Keratinocyte (primary cell): ENCODE data around the gene CPSF2. TPM values are rescaled to one million over a fixed set of nuclear protein-coding genes. Genes with fewer than 3 reads are reported as not detected.

Source experiments
- DNase-seq: peaks from one replicate; pipeline ENCODE4 v3.0.0-alpha.2; 2011; ENCODE audit warnings: low read depth, missing footprints, low spot score
- FAIRE-seq: peaks from 2 replicates; lab custom pipeline; 2011; peaks lifted over from hg19 to GRCh38; lab: Jason Lieb, UNC
- H2AFZ ChIP-seq: 2 replicates; pipeline ENCODE4 v1.6.0; 2012; ENCODE audit warnings: low read length, control low read depth, inconsistent platforms; ENCODE audit not compliant: control insufficient read depth
- H3K27ac ChIP-seq: 2 replicates; pipeline ENCODE4 v1.5.1; 2011; ENCODE audit warnings: low read length; ENCODE audit not compliant: control insufficient read depth, insufficient read depth
- H3K27me3 ChIP-seq: 3 replicates; pipeline ENCODE4 v1.6.0; 2011; ENCODE audit warnings: low read length; ENCODE audit not compliant: control insufficient read depth, insufficient read depth; ENCODE audit errors: extremely low read depth
- H3K36me3 ChIP-seq, 2 experiments: 2 replicates in 1 of 2; 3 replicates in 1 of 2; pipeline ENCODE4 v1.5.1; 2011; ENCODE audit warnings: low read length in 2 of 2, mild to moderate bottlenecking in 1 of 2; ENCODE audit not compliant: control insufficient read depth in 2 of 2, insufficient read depth in 2 of 2; ENCODE audit errors: extremely low read depth in 1 of 2
- H3K4me1 ChIP-seq: 3 replicates; pipeline ENCODE4 v1.5.1; 2011; ENCODE audit warnings: low read length; ENCODE audit not compliant: control insufficient read depth, insufficient read depth; ENCODE audit errors: extremely low read depth
- H3K4me2 ChIP-seq: 3 replicates; pipeline ENCODE4 v1.6.0; 2011; ENCODE audit warnings: low read depth, low read length; ENCODE audit not compliant: control insufficient read depth, insufficient read depth; ENCODE audit errors: extremely low read depth
- H3K4me3 ChIP-seq, 3 experiments: fragments of 200-600 bp in 1 of 3; sonication (generic) in 1 of 3; 2 replicates in 2 of 3; 3 replicates in 1 of 3; pipeline ENCODE4 v1.5.1; 2011 to 2016; ENCODE audit warnings: low read length in 3 of 3, mild to moderate bottlenecking in 3 of 3, control low read depth in 2 of 3, inconsistent platforms in 1 of 3, low read depth in 1 of 3, mixed read lengths in 1 of 3, mixed run types in 1 of 3, moderate library complexity in 1 of 3; ENCODE audit not compliant: control insufficient read depth in 2 of 3, insufficient read depth in 2 of 3; ENCODE audit errors: extremely low read depth in 1 of 3
- H3K79me2 ChIP-seq: 2 replicates; pipeline ENCODE4 v1.6.0; 2012; ENCODE audit warnings: low read length; ENCODE audit not compliant: control insufficient read depth, insufficient read depth
- H3K9ac ChIP-seq: 3 replicates; pipeline ENCODE4 v1.6.0; 2011; ENCODE audit warnings: low read length; ENCODE audit not compliant: control insufficient read depth, insufficient read depth; ENCODE audit errors: extremely low read depth
- H3K9me1 ChIP-seq: 3 replicates; pipeline ENCODE4 v1.6.0; 2011; ENCODE audit warnings: low read length; ENCODE audit not compliant: control insufficient read depth, insufficient read depth; ENCODE audit errors: extremely low read depth
- H3K9me3 ChIP-seq: 2 replicates; pipeline ENCODE4 v1.5.1; 2012; ENCODE audit warnings: low read depth, low read length; ENCODE audit not compliant: control insufficient read depth
- H4K20me1 ChIP-seq: 3 replicates; pipeline ENCODE4 v1.6.0; 2011; ENCODE audit warnings: low read length; ENCODE audit not compliant: control insufficient read depth, insufficient read depth; ENCODE audit errors: extremely low read depth
- CTCF ChIP-seq, 3 experiments: IDR thresholded peaks in 1 of 3; conservative IDR thresholded peaks in 1 of 3; optimal IDR thresholded peaks in 1 of 3; 2 replicates in 2 of 3; 3 replicates in 1 of 3; pipeline versions ENCODE3 to v1.5.1; 2011; ENCODE audit warnings: low read length in 3 of 3, mild to moderate bottlenecking in 3 of 3, moderate library complexity in 2 of 3, control low read depth in 1 of 3, inconsistent platforms in 1 of 3; ENCODE audit not compliant: insufficient read depth in 2 of 3; ENCODE audit errors: extremely low read depth in 1 of 3
- EZH2 ChIP-seq: IDR thresholded peaks from one replicate; pipeline ENCODE4 v1.6.1; 2012; ENCODE audit warnings: inconsistent platforms, mild to moderate bottlenecking, low read length, moderate library complexity
- dilution Hi-C: fragments of 300-500 bp; cut with MboI; formaldehyde crosslinking; loops from one replicate; pipeline ENCODE4 v1.7.0; 2020; ENCODE audit warnings: low sequenced_read_pairs; ENCODE audit not compliant: extremely low pct_ligation_motif_present
- polyA plus RNA-seq, 5 experiments: library from polyadenylated mRNA; depleted of rRNA in 3 of 5; stranded (reverse) in 3 of 5; stranded (forward) in 1 of 5; unstranded in 1 of 5; fragments of >200 nt; gene quantifications; 1 replicate in 1 of 5; 2 replicates in 3 of 5; 3 replicates in 1 of 5; pipeline versions ENCODE4 v1.2.1 to v1.2.3, GENCODE V29; 2011 to 2012; ENCODE audit warnings: missing spikeins in 2 of 5, low read depth in 1 of 5, low replicate concordance in 1 of 5

The CPSF2 gene
- polyA plus RNA-seq, 1 donor (not counting 4 experiments of a cell fraction or from before 2014, with no cell fraction given), result 67.9 TPM

- Histone ChIP-seq H3K4me3 (peak within 1 kb of the TSS; percentile 86 to 98 (median 95)), H3K79me2 (peaks cover 33% of the 10 kb centered on the region), H3K4me2 (peak within 1 kb of the TSS; percentile 97), H3K27me3 (no peaks in the 10 kb centered on the region), H2AFZ (peak within 1 kb of the TSS; percentile 99), H3K9me1 (no peaks in the 10 kb centered on the region), H3K4me1 (peaks cover 5% of the 10 kb centered on the region), H3K9ac (peak within 1 kb of the TSS; percentile 97), H3K27ac (peak within 1 kb of the TSS; percentile 93), H4K20me1 (no peaks in the 10 kb centered on the region), H3K9me3 (no peaks in the 10 kb centered on the region), H3K36me3 (no peaks in the 10 kb centered on the region)
- dilution Hi-C loops, result no loop called here
- FAIRE-seq (peak; percentile 43), DNase-seq (peak; percentile 79)
- TF ChIP-seq EZH2 (no peak), CTCF (optimal IDR thresholded peaks at IDR 0.05 in 1 of 3, IDR thresholded peaks at IDR 0.05 in 1 of 3, conservative IDR thresholded peaks at IDR 0.05 in 1 of 3; ENCODE audit: extremely low read depth in 1 of 3, insufficient read depth in 2 of 3, low read length in 3 of 3) (peak; percentile 82 to 93 (median 87))
Observed at GRCh38 chr14:92106143-92106926, 15.4 kb upstream of the CPSF2 start, which contains the start of gene ATXN3. ATXN3 (minus strand) TSS chr14:92106582; CDS start chr14:92106552, 30 bp downstream.

GRCh38 chr14:92108345-92109254 lies 13.2 kb upstream of the CPSF2 start:
- dilution Hi-C loops, result no loop called here
- peak overlapping the region; percentile 7 for H2AFZ ChIP-seq
- no peak for DNase-seq

More at GRCh38 chr14:92108345-92109254, 13.2 kb upstream of the CPSF2 start:
- H4K20me1 ChIP-seq, result no peaks in the 10 kb centered on the region
- H3K27ac ChIP-seq, result no peak overlapping the region
- H3K9ac ChIP-seq, result no peak overlapping the region
- H3K9me3 ChIP-seq, result no peaks in the 10 kb centered on the region
- H3K9me1 ChIP-seq, result no peaks in the 10 kb centered on the region
- FAIRE-seq, result no peak
- H3K79me2 ChIP-seq, result peaks cover 19% of the 10 kb centered on the region
- TF ChIP-seq EZH2 (no peak), CTCF (optimal IDR thresholded peaks at IDR 0.05 in 1 of 3, IDR thresholded peaks at IDR 0.05 in 1 of 3, conservative IDR thresholded peaks at IDR 0.05 in 1 of 3; ENCODE audit: extremely low read depth in 1 of 3, insufficient read depth in 2 of 3, low read length in 3 of 3) (no peak)
- no peaks in the 10 kb centered on the region for H3K27me3 ChIP-seq
- H3K4me2 ChIP-seq, result no peak overlapping the region
- no peaks in the 10 kb centered on the region for H3K36me3 ChIP-seq
- H3K4me3 ChIP-seq, result no peak overlapping the region
- H3K4me1 ChIP-seq, result peaks cover 3% of the 10 kb centered on the region
